Peyer's patch (tissue), 4 donors: Measurements from ENCODE around the gene GRIN3B. TPM values are rescaled to one million over a fixed set of nuclear protein-coding genes. Genes with fewer than 3 reads are reported as not detected.

ENCODE experiments used
- DNase-seq, 3 donors: peaks; one replicate each; pipeline ENCODE4 v3.0.0-alpha.2; 2017 to 2019
- H3K27ac ChIP-seq, 4 donors: fragments of 200-600 bp; sonication (generic); one replicate each; pipeline ENCODE4 v1.5.1; 2016 to 2019
- H3K27me3 ChIP-seq, 2 donors: fragments of 200-600 bp; sonication (generic); one replicate each; pipeline ENCODE4 v1.5.1; 2019
- H3K36me3 ChIP-seq, 3 donors: fragments of 200-600 bp; sonication (generic); one replicate each; pipeline ENCODE4 v1.5.1; 2016 to 2019
- H3K4me1 ChIP-seq, 4 donors: fragments of 200-600 bp; sonication (generic); one replicate each; pipeline ENCODE4 v1.5.1; 2016 to 2019
- H3K4me3 ChIP-seq, 4 donors: fragments of 200-600 bp; sonication (generic); 1 replicate in 3 of 4; 2 replicates in 1 of 4; pipeline ENCODE4 v1.5.1; 2016 to 2019; ENCODE audit warnings: mild to moderate bottlenecking in 1 of 4
- H3K9me3 ChIP-seq, 4 donors: fragments of 200-600 bp; sonication (generic); one replicate each; pipeline ENCODE4 v1.5.1; 2016 to 2019; ENCODE audit warnings: mild to moderate bottlenecking in 1 of 4
- CTCF ChIP-seq, 6 experiments: fragments of 450-650 bp in 4 of 6; fragments of 200-600 bp in 2 of 6; sonication (generic) in 1 of 6; IDR thresholded peaks; one replicate each; pipeline ENCODE4 v1.5.1; 2017 to 2019; ENCODE audit warnings: antibody characterized with exemption in 6 of 6, mild to moderate bottlenecking in 3 of 6, moderate library complexity in 1 of 6
- POLR2A ChIP-seq, 2 donors: fragments of 450-650 bp; IDR thresholded peaks; one replicate each; pipeline ENCODE4 v1.5.1; 2017; ENCODE audit warnings: antibody characterized with exemption in 2 of 2, mild to moderate bottlenecking in 2 of 2, moderate library complexity in 2 of 2
- total RNA-seq, 4 donors: library from RNA; depleted of rRNA; stranded (reverse); fragments of >200 nt; gene quantifications; one replicate each; pipeline ENCODE4 v1.1.0, GENCODE V29; 2016

The GRIN3B gene
- total RNA-seq, 4 donors from 2014 or later, result not detected

- Histone ChIP-seq H3K4me1 (peaks cover 0 to 10% (median 4%) of the 10 kb centered on the region in 4 donors), H3K27me3 (peaks cover 0 to 26% of the 10 kb centered on the region in 2 donors), H3K27ac (no peak overlapping the region), H3K4me3 (no peak overlapping the region), H3K36me3 (peaks cover 0 to 20% (median 0%) of the 10 kb centered on the region in 3 donors), H3K9me3 (no peaks in the 10 kb centered on the region)
- no peak for TF ChIP-seq POLR2A (IDR thresholded peaks at IDR 0.05)
- TF ChIP-seq CTCF (IDR thresholded peaks at IDR 0.05), result no peak
- no peak for DNase-seq
Measured at GRCh38 chr19:994516-994915, 5.7 kb upstream of the GRIN3B start.

GRCh38 chr19:995051-995827 lies 5.0 kb upstream of the GRIN3B start:
- Histone ChIP-seq H3K36me3 (peaks cover 0 to 17% (median 0%) of the 10 kb centered on the region in 3 donors), H3K4me1 (peaks cover 0 to 12% (median 6%) of the 10 kb centered on the region in 4 donors), H3K27me3 (peaks cover 0 to 27% of the 10 kb centered on the region in 2 donors), H3K9me3 (no peaks in the 10 kb centered on the region), H3K4me3 (no peak overlapping the region), H3K27ac (no peak overlapping the region)
- no peak for TF ChIP-seq CTCF (IDR thresholded peaks at IDR 0.05)
- TF ChIP-seq POLR2A (IDR thresholded peaks at IDR 0.05), result no peak
- DNase-seq, result no peak

DNA sequence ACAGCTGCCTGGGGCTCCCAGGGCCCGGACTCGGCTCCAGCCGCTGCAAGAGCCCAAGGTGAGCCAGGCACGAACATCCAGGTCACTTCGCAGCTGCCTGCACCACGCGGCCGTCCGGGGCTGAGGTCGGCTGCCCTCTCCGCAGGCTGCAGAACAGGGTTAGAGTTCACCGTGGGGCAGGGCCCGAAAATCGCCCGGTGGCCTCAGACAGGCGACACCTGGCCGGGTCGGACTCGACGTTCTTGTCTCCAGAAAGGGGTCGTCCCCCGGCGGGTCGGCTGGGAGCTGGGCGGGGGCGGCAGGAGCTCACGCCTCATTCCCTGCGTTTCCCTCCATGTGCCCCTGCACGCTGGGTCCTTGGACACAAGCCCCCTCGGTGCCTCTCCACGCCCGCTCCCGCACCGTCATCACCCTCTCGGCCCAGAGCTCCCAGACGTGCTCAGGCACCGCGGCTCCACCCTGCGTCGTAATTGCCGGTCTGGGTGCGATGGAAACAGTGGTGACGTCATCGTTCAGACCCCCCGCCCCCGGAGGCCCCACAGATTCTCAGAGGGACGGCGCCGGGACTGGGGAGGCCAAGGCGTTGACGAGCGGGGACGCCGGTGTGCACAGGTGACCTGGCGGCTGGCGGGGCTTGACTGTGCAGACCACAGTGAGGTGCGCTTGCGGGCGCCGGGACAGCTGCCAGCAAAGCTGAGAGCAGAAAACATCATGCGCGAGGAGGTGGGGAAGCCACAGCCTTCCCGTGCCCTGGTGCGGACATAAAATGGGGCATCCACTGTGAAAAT lies 4.0 kb upstream of the GRIN3B start:
- TF ChIP-seq POLR2A (IDR thresholded peaks at IDR 0.05), result no peak
- no peak for TF ChIP-seq CTCF (IDR thresholded peaks at IDR 0.05)
- H3K36me3 ChIP-seq, result peaks cover 0 to 9% (median 0%) of the 10 kb centered on the region in 3 donors
- no peaks in the 10 kb centered on the region for H3K9me3 ChIP-seq
- peaks cover 0 to 34% of the 10 kb centered on the region in 2 donors for H3K27me3 ChIP-seq
- no peak overlapping the region for H3K27ac ChIP-seq
- peak overlapping the region in 1 of 4 donors; percentile 6 for H3K4me3 ChIP-seq
- H3K4me1 ChIP-seq, result peaks cover 0 to 22% (median 12%) of the 10 kb centered on the region in 4 donors
- DNase-seq, result peak in 2 of 3 donors; percentile 63 to 88

- no peak overlapping the region for H3K27ac ChIP-seq
- H3K36me3 ChIP-seq, result peaks cover 0 to 9% (median 0%) of the 10 kb centered on the region in 3 donors
- TF ChIP-seq POLR2A (IDR thresholded peaks at IDR 0.05), result no peak
- TF ChIP-seq CTCF (IDR thresholded peaks at IDR 0.05), result no peak
- no peak overlapping the region for H3K4me3 ChIP-seq
- DNase-seq, result no peak
- peaks cover 0 to 28% (median 15%) of the 10 kb centered on the region in 4 donors for H3K4me1 ChIP-seq
- H3K9me3 ChIP-seq, result no peaks in the 10 kb centered on the region
- H3K27me3 ChIP-seq, result peaks cover 0 to 37% of the 10 kb centered on the region in 2 donors
Measured at GRCh38 chr19:998064-998463, 2.2 kb upstream of the GRIN3B start.

GRCh38 chr19:999379-999719 lies 870 bp upstream of the GRIN3B start:
- peaks cover 0 to 37% of the 10 kb centered on the region in 2 donors for H3K27me3 ChIP-seq

More at GRCh38 chr19:999379-999719, 870 bp upstream of the GRIN3B start:
- no peaks in the 10 kb centered on the region for H3K9me3 ChIP-seq
- DNase-seq, result no peak
- no peak for TF ChIP-seq CTCF (IDR thresholded peaks at IDR 0.05)
- no peak for TF ChIP-seq POLR2A (IDR thresholded peaks at IDR 0.05)
- H3K36me3 ChIP-seq, result peaks cover 0 to 4% (median 0%) of the 10 kb centered on the region in 3 donors
- no peak overlapping the region for H3K27ac ChIP-seq
- no peak overlapping the region for H3K4me3 ChIP-seq
- peaks cover 0 to 28% (median 15%) of the 10 kb centered on the region in 4 donors for H3K4me1 ChIP-seq
